GM21526 (cell line): ENCODE data around the gene EHMT1.

ENCODE experiments used
- ATAC-seq: cut with Tn5 transposase; IDR thresholded peaks from one replicate; pipeline ENCODE4 v1.9.1; 2021; ENCODE audit warnings: moderate library complexity; ENCODE audit not compliant: unreplicated experiment, low FRiP score

The EHMT1 gene

DNA sequence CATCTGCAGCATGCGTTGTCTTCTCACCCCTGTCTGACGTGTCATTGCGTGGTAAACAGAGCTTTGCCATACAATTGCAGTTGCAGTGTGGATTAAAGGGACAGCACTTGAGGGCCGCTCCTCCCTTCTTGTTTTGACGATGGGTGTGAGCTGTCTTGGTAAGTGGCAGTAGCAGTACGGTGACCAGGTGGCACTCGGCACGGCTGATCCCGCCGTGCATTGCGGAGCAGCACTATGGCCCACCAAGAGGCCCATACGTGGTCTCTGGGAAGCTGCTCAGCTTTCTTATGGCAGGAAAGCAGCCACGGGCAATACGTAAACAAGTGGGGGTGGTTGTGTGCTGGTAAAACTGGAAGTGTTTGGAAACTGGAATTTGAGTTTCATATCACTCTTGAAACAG lies 25.1 kb downstream of the EHMT1 start:
- ATAC-seq, result no peak

DNA sequence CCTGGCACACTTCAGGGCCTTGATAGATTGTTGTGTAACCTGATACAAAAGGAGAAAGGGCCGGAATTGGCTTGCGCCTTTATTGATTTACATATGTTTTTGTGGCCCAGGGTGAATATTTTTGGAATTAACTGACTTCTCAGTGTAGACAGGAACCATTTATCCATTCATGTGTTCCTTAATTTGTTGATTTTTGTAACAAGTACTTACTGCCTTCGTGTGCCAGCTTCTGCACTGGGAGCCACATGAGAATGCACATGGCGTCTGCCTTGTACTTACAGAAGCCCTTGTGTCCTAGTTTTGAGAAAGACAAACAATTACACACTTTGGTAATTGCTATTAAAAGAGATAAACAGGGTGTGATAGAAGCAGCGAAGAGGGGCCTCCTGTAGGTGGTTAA lies 26.4 kb downstream of the EHMT1 start:
- no peak for ATAC-seq

DNA sequence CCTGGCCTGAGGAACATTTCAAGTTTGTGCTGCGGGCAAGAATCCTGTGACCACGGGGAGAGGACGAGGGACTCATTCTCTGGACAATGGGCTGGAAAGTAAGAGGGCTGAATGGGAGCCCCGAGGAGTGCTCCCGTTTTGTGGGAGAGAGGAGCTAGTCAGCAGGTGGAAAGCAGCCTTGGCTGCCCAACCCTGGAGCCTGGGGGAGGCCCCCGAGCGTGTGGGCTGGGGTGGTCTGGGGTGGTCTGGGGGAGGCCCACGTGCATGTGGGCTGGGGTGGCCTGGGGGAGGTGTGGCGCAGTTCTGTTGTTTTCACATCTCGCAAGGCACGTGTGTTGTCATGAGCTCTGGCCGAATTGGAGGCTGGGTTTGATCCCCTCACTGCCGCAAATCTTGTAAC lies 27.5 kb downstream of the EHMT1 start:
- ATAC-seq, result no peak

DNA sequence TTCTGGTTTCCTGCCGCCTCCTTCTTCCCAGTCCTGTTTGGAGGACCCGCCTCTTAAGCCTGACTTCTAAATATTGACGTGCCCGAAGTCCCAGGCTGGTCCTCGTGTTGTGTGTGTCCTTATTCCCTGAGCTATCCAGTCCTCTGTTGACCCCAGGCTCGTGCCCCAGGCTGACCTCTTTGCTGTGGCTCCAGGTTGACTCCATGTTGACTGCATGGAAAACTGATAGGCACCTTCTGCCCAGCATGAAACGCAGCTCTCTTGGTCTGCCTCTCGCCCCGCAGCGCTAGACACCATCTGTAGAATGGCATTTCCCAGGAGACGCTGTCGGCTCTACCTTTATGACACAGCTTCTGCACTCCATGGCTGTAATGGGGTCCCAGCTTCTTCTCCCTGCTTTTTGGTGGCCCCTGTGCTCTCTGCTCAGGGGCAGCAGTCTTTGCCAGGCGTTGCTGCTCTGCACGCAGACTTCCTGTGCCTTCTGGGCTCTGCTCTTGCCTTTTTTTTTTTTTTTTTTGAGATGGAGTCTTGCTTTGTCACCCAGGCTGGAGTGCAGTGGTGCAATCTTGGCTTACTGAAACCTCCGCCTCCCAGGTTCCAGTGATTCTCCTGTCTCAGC lies 28.4 kb downstream of the EHMT1 start:
- ATAC-seq, result no peak

DNA sequence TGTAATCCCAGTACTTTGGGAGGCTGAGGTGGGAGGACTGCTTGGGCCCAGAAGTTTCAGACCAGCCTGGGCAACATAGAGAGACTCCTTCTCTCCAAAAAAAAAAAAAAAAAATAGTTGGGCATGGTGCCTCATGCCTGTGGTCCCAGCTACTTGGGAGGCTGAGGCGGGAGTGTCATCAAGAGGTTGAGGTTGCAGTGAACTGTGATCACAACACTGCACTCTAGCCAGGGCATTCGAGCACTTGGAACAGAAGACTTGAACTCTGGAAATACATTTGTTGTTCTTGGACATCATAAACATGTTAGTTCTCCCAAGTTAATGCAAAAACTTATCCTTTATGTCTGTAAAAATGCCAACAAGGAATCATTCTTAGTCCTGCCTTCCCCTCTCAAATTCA lies 29.6 kb downstream of the EHMT1 start:
- no peak for ATAC-seq

DNA sequence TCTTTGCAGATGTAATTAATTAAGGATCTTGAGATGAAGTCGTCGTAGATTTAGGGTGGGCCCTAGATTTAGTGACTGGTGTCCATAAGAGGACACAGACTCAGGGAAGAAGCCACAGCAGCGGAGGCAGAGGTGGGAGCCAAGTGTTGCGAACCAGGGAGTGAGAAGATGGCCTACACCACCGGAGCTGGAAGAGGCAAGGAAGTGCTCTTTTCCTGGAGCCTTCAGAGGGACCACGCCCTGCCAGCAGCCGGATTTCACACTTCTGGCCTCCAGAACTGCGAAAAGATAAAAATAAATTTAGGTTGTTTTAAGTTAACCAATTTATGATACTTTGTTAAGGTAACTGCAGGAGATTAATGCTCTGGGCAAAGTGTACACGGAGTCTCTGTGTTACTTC lies 30.7 kb downstream of the EHMT1 start:
- no peak for ATAC-seq

DNA sequence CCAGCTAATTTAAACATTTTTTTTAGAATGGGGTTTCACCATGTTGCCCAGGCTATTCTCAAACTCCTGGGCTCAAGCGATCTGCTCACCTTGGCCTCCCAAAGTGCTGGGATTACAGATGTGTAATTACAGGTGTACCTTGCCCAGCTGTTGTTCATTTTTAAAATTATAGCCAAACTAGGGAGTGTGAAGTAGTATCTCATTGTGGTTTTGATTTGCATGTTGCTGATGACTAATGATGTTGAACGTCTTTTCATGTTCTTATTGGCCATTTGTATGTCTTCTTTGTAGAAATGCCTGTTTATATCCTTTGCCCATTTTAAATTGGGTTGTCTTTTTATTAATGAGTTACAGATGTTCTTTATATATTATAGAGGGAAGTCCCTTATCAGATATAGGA lies 31.5 kb downstream of the EHMT1 start:
- no peak for ATAC-seq

DNA sequence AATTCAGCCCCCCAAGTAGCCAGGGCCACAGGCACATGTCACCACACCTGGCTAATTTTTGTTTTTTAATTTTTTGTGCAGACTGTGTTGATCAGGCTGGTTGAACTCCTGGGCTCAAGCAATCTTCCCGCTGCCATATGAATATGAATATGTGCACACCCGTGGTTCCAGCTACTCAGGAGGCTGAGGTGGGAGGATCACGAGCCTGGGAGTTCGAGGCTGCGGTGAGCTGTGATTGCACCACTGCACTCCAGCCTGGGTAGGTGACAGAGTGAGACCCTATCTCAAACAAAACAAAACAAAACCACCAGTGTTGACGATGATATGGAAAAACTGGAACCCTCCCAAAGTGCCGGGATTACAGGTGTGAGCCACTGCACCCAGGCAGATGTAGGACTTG lies 32.0 kb downstream of the EHMT1 start:
- ATAC-seq, result no peak

DNA sequence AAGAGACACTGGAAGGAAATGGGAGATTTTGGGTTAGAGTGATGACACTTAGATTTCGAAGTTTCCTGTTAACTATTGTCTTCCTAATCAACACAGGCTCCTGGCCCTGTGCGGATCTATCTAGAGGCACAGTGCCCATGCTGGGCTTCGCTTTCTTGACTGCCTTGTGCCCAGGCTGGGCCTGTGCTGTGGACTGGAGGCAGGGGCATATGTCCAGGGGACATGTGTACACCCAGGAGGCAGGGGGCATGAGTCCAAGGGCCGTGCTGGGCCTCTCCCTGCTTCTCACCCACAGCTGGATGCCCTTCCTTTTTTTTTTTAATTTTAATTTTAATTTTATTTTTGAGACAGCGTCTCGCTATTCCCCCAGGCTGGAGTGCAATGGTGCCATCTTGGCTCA lies 37.6 kb downstream of the EHMT1 start:
- no peak for ATAC-seq

DNA sequence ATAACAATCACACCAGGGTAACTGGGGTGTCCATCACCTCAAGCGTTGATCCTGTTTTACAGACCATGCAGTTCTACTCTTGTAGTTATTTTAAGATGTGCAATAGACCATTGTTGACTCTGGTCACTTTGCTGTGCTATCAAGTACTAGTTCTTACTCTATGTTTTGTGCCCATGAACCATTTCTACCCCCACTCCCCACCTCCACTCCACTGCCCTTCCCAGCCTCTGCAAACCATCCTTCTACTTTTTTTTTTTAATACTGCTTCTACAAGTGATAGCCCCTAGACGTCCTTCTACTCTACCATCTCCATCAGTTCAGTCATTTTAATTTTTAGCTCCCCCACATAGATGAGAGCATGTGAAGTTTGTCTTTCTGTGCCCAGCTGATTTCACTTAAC lies 38.8 kb downstream of the EHMT1 start:
- ATAC-seq, result no peak

DNA sequence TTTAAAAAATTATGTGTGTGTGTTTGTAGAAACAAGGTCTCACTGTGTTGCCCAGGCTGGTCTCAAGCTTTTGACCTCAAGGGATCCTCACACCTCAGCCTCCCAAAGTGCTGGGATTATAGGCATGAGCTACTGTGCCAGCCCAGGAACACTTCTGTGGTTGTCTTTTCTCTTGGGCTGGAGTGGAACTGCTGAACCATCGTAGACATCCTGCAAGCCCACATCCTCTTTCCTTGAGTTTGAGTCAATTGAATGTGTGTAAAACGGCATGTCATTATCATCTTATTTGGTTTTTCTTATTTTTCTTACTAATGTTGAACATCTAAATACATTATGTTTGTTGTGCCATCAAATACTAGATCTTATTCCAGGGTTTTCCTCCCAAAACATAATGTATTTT lies 40.0 kb downstream of the EHMT1 start:
- ATAC-seq, result no peak

DNA sequence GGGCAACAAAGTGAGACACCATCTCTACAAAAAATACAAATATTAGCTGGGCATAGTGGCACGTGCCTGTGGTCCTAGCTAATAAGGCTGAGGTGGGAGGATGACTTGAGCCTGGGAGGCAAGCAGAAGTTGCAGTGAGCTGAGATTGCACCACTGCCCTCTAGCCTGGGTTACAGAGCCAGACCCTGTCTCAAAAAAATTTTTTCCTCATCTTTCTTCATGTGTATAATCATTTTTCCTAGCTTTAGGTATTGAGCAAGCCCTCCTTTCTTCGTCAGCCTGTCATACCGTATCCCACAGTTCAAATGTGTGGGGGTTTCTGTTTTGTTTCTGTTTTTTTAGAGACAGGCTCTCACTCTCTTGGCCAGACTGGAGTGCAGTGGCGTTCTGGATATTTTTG lies 41.3 kb downstream of the EHMT1 start:
- ATAC-seq, result no peak

DNA sequence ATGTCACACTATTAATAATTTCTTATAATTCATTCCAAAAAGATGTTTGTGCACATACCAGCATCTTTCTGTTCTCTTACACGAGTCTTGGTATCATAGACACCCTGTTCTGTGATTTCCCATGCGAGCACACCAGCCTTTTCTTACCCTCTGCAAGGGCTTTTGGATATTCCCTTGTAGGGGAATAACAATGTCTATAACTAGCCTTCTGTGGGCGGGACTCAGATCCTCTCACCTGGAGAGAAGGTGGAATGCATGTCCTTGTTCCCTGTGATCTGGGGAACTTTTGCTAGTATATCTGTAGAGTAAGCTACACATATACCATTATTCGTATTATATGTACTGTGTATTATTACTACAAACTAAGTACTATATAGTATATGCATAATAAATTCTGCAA lies 44.8 kb downstream of the EHMT1 start:
- no peak for ATAC-seq

DNA sequence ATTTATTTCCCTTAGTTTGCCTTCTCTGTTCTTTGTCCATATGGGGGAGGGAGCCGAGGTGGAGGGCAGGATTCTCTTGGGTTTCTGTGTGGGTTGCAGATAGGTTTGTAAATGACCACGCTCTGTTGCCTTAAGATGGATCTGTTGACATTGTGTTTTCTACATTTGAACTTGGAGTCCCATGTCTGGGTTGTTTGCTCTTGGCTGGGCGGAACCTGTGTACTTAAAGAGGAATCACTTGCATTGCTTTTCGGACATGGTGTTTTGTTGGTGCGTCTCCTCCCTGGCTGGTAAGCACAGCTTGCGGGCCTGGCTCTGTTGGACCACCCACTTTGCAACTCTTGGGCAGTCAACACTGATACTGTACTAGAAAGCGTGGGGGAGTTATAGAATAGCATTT lies 45.9 kb downstream of the EHMT1 start:
- no peak for ATAC-seq

DNA sequence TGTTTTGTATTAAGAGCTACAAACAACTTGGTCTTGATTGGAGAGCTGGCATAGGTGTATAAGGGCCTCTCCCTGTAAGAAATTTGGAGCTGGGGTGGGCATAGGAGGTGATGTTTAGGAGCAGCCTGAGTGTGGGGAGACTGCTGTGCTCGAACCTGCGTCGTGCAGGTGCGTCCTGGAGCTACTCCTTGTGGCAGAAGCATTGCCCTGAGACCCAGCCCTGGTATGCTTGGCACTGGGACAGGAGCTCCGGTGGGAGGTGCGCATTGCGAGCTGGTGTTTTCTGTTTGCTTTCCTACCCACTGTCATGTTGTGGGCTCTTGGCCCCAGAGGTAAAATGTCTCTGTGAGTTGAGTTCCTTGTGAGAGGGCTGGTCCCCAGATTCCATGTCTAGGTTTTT lies 46.4 kb downstream of the EHMT1 start:
- no peak for ATAC-seq

DNA sequence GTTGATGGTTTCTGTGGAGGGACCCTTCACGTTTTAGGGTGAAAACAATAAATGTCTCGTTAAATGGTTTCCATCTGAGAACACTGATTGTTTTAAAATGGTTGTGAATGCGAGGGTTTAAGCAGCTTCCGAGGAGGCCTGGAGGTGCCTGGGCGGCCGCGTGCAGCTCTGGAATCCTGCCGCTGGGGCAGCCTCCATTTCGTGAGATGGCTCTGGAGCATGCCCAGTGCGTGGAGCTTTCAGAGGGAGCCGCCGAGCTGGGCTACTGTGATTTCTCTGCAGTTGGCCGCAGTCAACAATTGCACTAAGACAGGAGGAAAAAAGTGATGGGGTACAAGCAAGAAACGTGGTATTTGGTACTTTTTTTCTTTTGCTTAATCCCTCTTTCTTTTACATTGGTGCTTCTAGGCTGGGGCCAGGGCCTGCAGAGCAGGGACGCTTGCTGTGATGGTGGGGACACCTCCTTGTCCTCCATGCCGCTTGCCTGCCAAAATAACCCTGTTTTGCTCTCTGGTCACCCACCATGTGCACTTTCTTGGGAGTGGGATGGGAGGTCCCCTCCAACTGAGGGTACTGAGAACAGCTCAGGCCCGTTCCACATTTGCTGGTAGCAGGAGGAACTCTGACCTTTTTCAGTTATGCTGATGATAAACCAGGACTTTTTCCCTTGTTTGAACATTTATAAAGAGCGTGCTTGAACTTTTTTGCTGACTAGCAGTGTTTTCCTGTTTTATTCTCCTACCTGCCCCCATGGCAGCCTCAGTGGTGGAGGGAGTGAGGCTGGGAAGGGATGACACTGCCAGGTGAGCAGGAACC lies 47.1 kb downstream of the EHMT1 start:
- ATAC-seq, result no peak

DNA sequence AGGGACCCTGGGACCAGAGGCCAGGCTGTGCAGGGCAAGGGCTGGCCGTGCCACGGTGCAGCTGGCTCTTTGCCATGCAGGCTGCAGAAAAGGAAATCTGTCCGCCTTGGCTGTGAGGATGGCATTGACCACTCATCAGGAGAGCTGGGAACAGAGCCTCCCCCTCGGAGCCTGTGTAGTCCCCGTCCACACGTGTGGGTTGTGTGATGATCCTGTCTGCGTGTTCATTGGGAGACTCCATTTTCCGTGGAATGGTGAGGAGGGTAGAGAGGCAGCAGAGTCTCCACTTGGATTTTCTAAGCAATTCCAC lies 47.7 kb downstream of the EHMT1 start:
- ATAC-seq, result no peak

DNA sequence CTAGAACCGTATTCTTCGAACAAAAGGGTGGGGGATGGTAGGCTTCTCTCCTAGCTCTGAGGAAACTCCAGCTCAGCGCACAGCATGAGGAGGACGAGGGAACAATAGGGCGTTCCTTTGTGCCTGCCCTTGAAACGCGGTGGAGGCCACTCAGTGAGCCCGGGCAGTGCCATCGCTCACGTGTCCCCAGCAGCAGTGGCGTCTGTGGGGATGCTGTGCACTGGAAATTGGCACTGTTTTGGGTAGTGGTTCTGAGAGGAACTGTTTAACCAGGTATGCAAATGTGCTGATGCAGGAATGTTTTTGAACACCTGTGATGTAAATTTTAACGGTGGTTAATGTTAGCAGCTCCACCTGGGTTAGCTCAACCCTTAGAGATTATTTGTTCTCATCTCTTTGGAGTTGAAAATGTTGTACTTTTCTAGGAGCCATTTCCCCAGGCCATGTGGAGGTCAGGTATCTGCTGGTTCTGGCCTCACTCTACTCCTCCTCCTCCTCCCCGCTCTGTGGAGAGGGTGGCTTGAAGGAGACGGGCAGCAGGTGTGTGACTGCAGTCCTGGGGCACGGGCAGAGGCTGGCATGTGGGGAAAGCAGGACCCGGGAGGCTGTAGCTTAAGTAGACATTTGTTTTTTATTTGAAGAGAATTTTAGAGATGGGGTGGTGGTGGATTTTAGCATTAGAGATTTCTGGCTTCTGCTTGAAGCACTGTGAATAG lies 48.3 kb downstream of the EHMT1 start:
- ATAC-seq, result no peak

DNA sequence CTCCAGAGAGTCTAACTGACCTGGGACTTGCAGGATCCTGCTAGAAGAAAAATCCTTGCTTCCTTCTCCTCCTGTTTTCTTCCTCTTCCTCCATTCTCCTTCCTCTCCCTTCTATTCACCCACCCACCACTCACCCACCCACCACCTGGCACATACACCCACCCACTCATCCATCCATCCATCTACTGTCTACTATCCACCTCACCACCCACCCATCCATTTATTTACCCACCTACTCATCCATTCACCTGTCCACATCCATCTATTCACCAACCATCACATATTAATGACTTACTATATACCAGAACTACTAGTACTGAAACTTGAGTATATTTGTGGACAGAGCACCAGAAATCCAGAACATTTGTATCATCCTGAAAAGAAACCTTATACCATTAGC lies 49.4 kb downstream of the EHMT1 start:
- no peak for ATAC-seq

DNA sequence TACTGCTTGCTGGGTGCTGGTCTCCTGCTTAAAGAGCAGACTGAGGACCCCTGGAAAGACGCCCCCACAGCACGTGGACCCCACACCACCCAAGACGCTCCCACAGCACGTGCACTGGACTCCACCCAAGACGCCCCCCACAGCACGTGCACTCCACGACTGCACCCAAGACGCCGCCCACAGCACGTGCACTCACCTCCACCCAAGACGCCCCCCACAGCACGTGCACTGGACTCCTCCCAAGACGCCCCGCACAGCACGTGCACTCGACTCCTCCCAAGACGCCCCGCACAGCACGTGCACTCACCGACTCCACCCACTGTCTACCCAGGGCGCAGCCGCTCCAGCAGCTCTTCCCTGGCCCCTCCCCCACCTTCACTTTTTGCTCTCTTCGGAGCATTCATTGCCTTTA lies 50.5 kb downstream of the EHMT1 start:
- ATAC-seq, result no peak

DNA sequence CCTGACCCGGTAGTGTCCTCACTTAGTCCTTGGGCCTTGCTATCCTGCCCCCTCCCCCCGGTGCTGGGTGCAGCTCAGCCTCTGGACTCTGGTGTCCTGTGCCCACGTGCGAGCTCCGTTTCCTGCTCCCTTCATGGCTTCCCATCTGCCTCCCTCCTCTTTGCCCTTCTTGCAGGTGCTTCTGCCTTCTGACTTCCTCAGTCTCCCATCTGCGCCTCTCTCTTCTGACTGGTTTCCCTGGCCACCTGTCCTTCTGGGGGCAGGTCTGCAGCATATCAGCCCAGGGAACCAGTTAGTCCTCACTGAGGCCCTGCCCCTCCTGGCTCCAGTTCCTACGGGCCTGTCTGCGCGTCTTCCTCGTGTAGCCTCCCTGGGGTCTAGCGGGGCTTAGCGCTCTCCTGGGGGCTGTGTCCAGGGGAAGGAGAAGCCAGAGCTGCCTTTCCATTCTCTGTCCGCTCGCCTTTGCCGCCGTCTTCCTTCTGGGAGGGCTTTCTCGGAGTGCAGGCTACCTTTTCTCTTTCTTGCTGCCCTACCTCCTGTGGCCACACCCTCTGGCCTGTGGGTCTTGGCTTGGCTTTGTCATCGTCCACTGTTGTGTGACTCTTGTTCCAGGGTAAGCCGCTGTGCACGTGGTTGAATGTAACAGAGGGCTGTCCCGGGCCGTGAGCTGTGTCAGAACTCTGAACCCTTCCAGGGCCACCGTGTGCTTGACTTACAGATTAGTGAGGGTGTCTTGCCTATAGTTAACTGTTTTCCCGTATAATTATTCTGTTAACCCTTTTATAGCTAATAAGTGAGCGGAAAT lies 51.8 kb downstream of the EHMT1 start:
- ATAC-seq, result no peak
